Globus pallidus (tissue), 1 donor: ENCODE measurements around the gene CISD3.
"Not testable (repeated sequence)": the region's sequence is repeated elsewhere in the genome, so short reads cannot be mapped to it uniquely, and the experiment has no call there.

Experiments
- DNase-seq: peaks from one replicate; pipeline ENCODE4 v3.0.0-alpha.2; 2015; ENCODE audit warnings: low spot score

Gene CISD3

DNA sequence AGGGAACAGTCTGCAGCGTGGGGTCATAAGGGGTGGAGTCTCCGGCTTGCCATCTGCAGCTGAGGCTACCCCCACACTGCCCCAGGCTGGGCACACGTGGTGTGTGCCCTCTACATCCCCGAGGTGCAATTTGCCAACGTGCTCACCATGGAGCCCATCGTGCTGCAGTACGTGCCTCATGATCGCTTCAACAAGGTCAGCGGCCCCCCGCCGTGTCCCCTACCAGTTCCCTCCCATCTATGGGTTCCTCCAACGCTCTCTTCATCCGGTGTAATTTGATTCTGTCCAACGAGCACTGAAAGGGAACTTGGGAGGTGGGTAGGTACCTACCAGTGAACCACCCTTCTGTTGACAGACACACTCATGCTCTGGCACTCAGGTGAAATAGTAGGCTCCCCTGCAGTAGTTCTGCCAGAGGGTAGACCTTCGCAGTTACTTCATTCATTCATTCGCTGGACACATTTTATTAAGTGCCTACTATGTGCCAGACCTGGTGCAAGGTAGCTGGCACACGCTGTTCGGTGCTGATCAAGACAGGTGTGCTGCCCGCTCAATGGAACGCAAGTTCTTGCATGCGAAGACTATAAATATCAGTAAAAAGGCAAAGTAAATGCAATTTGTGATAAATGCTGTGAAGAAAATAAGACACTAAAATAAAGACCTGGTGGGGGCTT, 22.3 kb upstream of the CISD3 start:
- no peak for DNase-seq

DNA sequence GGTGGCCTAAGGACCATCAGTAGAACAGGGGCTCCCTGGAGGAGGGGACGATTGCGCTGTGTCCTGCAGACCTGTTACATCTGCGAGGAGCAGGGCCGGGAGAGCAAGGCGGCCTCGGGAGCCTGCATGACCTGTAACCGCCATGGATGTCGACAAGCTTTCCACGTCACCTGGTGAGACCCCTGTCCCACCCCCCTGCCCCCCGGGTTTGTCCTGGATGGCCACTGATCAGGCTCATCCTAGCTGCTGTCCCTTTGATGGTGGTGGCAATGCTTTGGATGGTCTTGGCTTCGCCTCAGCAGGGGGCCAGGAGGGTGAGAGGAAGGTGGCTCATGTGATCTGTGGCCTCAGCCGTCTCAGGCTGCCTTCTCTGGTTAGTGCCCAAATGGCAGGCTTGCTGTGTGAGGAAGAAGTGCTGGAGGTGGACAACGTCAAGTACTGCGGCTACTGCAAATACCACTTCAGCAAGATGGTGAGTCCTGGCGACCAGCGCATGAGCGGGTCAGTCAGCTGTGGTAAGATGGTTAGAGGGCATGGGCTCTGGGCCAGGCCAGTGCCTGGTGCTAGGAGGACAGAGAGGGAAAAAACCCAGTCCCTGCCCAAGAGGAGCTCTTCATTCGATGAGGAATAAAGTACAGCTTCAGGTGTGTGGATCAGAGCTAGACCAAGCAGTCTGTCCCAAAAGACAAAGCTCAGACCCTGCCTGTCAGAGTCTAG, 20.9 kb upstream of the CISD3 start:
- no peak for DNase-seq

DNA sequence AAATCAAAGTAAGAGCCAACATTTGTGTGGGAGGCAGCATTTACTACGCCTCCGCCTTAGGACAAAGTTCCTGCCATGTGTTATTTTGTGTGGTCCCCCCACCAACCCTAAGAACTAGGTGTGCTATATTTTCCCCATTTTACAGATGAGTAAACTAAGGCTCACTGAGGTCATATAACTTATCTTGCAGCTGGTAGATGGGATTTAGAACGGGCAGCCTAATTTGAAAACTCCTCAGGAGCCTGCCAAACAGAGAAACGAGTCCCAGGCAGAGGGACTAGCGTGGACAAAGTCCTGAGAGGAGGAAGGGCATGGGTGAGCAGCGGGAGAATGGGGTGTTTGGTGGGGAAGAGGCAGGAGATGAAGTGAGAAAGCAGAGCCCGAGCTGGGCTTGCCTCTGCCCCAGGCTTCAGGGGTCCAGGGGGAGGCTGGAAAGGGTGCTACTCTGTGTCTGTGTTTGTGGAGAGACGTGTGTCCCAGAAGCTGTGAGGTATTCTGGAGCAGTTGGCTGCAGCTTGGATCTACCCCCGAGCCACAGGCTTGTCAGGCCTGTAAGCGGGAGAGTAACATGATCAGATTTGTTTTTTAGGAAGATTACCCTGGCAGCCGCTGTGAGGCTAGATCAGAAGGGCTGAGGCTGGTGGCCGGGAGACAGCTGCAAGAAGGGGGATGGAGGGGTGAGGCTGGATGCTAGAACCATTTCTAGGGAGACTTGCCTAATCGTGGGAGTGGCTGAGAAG, 20.1 kb upstream of the CISD3 start:
- no peak for DNase-seq

DNA sequence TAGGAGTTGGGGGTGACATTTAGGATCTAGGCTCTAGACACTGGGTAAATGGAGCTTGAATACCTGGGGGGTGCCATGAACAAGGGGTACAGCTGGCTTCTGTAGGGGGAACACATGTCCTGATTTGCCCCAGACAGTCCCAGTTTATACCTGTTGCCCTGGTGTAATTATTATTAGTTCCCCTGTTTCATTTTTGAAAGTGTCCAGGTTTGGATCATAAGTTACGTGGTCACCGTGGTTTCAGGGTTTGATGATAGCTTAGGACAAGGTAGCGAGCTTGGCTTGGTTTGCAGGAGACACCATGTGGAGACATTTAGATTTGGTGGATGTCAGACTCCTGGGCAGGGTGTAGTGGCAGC, 19.6 kb upstream of the CISD3 start:
- DNase-seq, result no peak

DNA sequence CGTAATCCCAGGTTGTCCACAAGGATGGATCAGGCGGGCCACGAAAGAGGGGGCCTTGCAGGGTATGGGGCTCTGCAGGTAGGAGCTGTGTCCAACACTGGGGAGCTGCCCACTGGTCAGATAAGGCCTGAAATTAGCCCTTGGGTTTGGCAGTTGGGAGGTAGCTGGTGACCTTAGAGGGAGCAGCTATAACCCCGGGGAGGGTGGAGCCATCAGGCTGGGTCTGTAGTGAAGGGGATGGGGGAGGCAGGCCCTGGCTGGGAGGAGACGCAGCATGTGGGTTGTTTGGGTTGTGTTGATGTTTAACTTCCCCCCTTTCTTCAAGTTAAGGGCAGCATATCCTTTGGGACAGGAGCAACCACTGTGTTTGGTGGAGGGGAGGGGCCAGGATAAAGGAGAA, 19.2 kb upstream of the CISD3 start:
- no peak for DNase-seq

DNA sequence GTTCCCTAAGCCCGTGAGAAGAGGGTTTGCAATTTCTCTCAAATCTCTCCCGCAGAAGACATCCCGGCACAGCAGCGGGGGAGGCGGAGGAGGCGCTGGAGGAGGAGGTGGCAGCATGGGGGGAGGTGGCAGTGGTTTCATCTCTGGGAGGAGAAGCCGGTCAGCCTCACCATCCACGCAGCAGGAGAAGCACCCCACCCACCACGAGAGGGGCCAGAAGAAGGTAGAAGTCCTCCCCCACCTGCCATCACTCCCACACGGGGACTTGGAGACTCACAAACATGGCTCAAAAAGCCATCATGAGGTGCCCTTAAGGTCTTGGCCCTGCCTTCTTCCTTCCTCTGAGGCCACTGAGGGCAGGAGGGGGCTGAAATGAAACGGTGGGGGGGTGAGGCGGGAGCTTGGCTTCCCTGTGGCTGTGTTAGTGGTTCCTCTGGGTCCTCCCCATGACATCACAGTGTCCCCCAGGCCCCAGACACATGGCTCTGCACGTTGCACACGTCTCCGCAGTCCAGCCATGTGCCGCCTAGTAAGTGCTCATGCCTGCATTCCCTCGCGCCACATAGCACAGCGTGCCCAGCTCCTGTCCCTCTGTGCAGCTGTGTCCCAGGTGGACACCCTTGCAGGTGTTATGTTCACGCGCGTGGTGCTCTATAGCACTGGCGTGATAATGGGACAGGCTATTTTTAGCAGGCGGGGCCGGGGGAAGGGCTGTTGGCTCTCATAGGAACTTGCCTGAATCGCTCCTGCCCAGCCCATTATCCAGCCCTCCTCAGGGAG, 18.2 kb upstream of the CISD3 start:
- DNase-seq, result no peak

DNA sequence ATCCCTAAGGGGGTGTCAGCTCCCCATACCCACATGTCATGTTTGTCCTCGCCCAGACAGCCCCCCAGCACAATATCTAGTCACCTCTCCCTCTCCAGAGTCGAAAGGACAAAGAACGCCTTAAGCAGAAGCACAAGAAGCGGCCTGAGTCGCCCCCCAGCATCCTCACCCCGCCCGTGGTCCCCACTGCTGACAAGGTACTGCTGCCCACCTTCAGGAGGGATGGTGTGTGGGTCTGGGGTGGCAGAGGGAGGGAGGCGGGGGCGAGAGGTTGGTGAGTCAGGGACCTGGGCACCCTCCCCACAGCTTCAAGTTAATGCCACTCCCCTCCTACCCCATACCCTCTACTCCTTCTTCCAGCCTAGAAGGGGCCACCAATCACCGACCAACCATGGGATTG, 17.5 kb upstream of the CISD3 start:
- no peak for DNase-seq

DNA sequence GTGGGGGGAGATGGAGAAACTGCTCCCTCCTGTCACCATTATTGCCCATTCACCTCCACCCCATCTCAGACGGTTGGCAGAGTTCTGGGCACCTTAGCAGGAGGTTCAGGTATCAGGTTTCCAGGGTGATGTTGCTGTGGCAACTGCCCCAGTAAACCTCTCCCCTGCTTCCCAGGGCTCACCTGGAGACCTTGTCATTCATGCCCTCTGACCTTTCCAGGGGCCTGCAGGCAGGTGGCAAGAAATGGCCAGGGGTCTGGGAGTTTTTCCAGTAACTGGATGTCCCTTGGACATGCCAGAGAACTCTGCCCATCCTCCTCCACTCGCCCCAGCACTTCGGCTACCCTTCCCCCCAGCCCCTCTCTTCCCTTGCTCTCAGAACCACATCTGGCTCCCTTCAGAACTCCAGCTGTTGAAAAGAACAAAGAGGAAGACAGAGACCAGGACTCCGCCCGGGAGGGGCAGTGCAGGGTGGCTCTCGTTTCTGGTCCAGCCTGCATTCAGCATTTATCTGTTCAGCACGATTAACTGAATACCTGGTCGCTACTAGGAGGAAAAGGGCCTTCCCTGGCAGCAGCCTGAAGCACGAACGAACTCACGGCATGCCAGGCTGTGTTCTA, 16.6 kb upstream of the CISD3 start:
- DNase-seq, result no peak

DNA sequence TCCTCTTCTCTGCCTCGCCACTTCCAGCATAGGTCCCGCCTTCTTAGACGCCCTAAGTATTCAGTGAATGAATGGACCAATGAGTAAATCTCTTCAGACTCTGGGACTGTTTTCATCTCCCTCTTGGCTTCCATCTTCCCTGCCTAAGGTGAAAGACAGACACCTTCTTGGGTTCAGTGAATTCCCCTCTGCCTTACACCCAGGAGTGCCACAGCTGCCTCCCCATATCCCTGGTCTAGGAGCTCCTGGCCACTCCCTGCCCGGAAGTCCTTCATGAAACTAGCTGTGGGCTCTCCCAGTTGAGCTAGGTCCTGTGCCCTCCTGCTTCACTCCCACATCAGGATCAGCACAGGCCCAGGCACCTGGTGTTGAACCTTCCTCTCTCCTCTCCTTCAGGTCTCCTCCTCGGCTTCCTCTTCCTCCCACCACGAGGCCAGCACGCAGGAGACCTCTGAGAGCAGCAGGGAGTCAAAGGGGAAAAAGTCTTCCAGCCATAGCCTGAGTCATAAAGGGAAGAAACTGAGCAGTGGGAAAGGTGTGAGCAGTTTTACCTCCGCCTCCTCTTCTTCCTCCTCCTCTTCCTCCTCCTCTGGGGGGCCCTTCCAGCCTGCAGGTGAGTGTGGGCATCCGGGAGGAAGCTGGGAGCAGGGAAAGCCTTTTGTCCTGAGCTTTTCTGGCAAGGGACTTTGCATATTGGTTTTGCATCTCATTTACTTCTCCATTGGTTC, 14.8 kb upstream of the CISD3 start:
- DNase-seq, result no peak

DNA sequence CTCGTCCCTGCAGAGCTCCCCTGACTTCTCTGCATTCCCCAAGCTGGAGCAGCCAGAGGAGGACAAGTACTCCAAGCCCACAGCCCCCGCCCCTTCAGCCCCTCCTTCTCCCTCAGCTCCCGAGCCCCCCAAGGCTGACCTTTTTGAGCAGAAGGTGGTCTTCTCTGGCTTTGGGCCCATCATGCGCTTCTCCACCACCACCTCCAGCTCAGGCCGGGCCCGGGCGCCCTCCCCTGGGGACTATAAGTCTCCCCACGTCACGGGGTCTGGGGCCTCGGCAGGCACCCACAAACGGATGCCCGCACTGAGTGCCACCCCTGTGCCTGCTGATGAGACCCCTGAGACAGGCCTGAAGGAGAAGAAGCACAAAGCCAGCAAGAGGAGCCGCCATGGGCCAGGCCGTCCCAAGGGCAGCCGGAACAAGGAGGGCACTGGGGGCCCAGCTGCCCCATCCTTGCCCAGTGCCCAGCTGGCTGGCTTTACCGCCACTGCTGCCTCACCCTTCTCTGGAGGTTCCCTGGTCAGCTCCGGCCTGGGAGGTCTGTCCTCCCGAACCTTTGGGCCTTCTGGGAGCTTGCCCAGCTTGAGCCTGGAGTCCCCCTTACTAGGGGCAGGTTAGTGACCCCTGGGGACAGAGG, 13.7 kb upstream of the CISD3 start:
- no peak for DNase-seq

DNA sequence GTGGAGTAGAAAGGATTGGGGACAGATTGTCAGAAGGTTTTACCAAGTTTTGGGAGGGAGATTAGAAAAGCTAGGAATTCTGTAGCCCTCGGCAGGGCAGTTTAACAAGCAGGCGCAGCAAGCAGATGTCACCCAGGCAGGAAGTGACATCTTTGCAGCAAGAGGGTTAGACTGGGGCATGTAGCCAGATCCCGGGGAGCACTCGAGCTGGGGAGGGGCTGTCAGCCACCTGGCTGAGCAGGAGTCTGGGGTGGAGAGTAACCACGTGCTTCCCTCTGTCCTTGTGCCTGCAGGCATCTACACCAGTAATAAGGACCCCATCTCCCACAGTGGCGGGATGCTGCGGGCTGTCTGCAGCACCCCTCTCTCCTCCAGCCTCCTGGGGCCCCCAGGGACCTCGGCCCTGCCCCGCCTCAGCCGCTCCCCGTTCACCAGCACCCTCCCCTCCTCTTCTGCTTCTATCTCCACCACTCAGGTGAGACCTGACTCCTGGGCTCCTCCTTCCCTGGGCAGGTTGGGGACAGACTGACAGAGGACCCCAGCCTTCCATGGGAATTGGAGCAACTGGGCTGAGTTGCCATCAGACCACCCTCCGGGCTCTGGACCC, 12.9 kb upstream of the CISD3 start:
- no peak for DNase-seq

DNA sequence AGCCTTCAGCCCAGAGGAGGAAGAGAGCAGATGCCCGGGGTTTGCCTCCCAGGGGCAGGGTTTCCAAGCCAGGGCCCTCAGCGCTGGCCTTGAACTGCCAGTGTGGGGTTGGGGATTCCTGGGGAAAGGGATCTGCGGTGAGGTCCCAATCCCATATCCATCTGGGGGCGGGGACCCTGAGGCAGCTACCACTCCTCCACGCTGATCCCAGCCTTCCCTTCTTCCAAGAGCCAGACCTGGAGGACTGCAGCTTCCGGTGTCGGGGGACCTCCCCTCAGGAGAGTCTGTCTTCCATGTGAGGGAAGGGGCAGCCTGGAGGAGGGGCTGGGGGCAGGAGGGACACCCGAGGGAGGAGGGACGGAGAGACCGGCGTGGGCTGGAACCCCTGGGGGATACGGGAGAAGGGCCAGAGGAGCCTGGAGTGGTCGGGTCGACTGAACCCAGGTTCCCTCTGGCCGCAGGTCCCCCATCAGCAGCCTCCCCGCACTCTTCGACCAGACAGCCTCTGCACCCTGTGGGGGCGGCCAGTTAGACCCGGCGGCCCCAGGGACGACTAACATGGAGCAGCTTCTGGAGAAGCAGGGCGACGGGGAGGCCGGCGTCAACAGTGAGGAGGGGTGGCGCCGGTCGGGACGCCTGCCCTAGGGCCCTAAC, 10.7 kb upstream of the CISD3 start:
- DNase-seq, result no peak

DNA sequence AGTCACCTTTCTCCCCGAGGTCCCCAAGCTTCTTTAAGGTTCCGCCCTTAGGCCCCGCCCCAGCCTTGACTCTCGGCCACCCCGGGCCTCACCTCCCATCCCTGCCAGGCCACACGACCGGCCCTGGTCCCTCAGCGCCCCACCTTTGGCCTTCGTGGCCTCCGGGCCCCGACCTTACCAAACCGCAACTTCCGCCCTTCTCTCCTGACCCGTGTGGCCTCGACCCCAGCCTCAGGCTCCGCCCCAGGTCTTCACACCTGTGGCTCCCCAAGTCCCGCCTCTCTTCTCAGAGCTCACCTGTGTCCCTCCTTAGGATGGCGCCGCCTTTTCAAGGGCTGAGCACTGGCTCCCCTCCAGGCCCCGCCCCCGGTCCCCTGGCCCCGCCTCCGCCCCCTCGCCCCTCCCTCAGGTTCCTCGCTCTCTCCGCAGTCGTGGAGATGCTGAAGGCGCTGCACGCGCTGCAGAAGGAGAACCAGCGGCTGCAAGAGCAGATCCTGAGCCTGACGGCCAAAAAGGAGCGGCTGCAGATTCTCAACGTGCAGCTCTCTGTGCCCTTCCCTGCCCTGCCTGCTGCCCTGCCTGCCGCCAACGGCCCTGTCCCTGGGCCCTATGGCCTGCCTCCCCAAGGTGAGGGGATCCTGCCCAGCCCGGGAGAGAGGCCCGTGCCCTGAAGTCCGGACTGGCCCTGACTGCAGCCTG, 10.0 kb upstream of the CISD3 start:
- DNase-seq, result no peak

DNA sequence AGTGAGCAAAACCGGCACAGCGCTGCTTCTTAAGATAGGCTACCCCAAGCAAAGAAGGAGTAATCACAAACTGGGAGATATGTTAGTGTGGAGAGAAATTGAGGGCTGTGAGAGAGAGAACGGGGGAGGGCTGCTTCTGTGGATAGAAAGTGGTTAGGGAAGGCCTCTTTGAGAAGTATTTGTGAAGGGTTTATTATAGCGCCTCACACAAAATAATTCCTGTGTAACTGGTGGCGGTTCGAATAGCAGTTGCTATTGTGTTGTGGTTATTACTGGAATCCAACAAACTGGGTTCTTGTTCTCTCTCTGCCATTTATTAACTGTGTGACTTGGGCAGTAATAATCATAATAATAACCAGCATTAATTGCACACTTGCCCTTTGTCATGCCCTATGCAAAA, 9.2 kb upstream of the CISD3 start:
- DNase-seq, result no peak

DNA sequence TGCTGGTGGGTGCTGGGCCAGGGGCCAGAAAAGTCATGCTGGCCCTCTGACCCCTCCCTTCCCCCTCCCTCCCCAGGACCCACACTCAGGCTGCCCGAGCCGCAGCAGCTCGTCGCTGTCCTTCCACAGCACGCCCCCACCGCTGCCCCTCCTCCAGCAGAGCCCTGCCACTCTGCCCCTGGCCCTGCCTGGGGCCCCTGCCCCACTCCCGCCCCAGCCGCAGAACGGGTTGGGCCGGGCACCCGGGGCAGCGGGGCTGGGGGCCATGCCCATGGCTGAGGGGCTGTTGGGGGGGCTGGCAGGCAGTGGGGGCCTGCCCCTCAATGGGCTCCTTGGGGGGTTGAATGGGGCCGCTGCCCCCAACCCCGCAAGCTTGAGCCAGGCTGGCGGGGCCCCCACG, 8.3 kb upstream of the CISD3 start:
- DNase-seq, result no peak

DNA sequence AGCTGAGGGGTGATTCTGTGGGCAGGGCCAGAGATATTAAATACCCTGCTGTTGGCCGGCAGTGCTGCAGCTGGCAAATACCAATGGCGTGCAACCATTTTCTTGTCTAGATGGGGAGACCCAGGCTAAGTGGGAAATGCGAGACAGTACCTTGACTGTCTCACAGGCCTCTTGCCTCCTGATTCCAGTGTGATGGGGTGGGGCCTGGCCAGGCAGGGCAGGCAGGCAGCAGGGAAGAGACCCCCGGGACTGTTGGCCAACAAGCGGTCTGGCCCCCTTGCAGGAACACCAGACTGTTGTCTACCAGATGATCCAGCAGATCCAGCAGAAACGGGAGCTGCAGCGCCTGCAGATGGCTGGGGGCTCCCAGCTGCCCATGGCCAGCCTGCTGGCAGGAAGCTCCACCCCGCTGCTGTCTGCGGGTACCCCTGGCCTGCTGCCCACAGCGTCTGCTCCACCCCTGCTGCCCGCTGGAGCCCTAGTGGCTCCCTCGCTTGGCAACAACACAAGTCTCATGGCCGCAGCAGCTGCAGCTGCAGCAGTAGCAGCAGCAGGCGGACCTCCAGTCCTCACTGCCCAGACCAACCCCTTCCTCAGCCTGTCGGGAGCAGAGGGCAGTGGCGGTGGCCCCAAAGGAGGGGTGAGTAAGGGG, 5.7 kb upstream of the CISD3 start:
- DNase-seq, result peak; percentile 94

DNA sequence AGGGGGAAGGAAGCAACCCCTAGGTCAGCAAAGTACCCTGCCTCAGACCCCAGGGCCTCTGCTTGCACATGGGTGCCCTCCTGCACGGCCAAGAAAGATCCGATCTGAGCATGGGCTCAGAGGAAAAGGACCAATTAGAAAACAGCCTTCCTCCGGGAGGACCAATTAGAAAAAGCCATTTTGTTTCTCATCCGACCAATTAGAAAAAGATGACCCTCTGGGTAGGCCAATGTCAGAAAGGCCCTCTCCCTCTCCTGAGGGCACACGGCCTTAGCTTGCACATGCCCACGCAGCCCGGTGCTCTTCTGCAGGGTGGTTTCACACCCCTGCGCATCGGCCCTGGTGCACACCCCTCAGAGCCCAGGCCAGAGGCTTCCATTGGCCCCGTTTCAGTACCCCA, 5.1 kb upstream of the CISD3 start:
- DNase-seq, result peak; percentile 58

DNA sequence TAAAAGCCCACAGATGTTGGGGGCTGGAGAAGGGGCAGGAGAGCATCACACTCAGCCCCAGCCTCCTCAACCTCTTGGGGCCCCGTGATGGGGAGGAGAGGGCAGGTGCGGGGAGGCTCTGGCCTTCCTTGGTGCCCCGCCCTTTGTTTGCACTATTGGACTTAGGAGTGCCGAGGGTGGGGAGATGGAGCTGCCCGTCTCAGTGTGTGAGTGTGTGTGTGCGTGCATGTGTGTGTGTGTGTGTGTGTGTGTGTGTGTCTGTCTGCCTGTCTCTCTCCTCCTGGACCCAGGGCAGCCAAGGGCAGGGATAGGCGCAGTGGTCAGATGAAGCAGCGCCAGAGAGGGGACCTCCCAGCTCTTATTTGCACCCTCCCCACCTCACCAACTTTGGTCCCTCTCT, 4.0 kb upstream of the CISD3 start:
- DNase-seq, result not testable (repeated sequence)

DNA sequence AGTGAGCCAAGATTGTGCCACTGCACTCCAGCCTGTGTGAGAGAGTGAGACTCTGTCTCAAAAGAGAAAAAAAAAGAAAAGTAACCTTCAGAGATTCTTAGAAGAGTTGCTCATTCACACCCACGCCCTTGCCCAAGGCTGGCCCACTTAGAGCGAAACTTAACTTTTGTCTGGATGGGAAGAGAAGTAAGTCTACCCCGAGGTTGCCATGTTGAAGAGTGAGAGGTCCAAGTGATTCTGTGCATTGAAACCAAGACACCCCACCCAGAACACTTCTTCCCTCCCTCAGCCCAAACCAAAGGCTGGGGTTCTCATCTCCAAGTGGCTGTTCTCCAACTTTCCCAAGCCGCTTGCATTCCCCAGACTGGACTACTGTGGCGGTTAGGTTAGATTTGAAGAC, 2.4 kb upstream of the CISD3 start:
- no peak for DNase-seq
